GM18505 (cell line): ENCODE results near the gene SPINK1.

Source experiments
- ATAC-seq: cut with Tn5 transposase; IDR thresholded peaks from one replicate; pipeline ENCODE4 v1.9.1; 2021; ENCODE audit not compliant: unreplicated experiment
- POLR2A ChIP-seq: IDR thresholded peaks from 4 replicates; pipeline ENCODE4 v1.6.1; 2011; ENCODE audit warnings: borderline replicate concordance; ENCODE audit not compliant: insufficient read depth, insufficient read length; ENCODE audit errors: extremely low read depth

SPINK1 gene

DNA sequence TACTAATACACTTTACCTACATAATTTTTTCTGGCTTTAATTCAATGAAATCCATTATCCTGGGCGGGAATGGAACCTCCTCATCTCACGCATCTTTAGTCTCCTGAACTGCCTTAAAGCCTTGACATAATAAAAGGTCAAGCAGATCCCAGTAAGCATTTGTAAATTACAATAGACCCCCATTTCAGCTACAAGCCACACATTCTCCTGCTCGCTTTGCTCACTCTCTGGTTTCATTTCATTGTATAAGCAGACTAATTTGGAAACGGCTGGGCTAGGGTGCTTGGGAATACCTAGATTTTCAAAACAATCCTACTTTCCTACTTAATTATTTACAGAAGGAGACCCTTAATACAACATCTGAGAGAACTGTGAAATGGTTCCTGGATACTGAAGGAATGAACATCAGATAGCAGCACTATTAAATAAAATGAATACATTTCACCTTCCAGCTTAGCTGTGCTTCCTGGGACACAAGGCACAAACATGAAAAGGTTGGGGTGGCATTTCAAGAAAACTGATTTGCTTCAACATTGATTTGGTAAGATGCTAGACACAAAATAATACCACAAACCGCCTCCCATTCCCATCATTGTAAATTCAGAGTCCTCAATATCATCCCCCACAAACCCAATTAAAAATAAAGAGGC, 50.4 kb downstream of the SPINK1 start:
- no peak for TF ChIP-seq POLR2A
- no peak for ATAC-seq

- ATAC-seq, result no peak
- no peak for TF ChIP-seq POLR2A
Observed at GRCh38 chr5:147779694-147780093, 51.8 kb downstream of the SPINK1 start.

DNA sequence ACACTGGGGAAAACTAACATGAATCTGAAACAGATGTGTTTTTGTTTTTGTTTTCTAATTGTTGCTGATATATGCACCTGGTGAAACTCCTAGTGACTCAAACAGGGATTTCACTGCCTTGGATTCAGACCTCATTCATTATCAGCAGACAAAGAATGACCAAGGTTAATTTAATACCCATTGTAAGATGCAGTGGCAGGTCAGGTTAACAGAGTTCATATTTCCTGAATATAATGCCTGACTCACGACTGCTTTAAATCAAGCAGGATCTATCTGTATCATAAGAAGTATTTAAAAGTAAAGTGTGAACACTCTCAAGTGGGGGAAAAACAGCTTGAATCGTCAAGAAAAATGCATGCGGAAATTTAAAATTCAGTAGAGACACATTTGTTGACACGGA, 54.5 kb downstream of the SPINK1 start:
- ATAC-seq, result no peak

More for the DNA sequence above, 54.5 kb downstream of the SPINK1 start:
- no peak for TF ChIP-seq POLR2A
